Measurements from ENCODE around the gene RBBP6.
"Not testable (repeated sequence)": the region's sequence is repeated elsewhere in the genome, so short reads cannot be mapped to it uniquely, and the experiment has no call there.

RBBP6 gene

DNA sequence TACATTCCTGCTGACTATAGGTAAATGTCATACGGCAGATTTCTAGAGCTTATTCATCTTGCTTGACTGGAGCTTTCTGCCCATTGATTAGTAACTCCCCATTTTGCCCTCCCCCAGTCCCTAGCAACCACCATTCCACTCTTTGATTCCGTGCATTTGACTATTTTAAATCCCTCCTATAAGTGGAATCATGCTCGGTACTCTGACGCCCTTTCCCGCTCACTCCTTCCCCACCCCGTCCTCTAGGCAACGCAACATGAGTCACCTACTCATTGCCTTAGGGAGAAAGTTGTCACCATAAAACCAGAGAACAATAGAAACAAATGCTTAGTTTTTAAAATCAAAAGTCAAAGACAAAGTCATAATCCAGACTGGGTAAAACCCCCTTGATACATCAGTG is 45.5 kb upstream of the RBBP6 start:
- no peak for DNase-seq (ENCODE audit: low read depth in 1 of 2, low spot score in 1 of 2)
- H3K27me3 ChIP-seq (ENCODE audit: insufficient read depth, poor library complexity, severe bottlenecking), result no peaks in the 10 kb centered on the region
- H3K27ac ChIP-seq (replicated peaks), result no peak overlapping the region
- no peak overlapping the region for H3K4me3 ChIP-seq (replicated peaks; ENCODE audit: insufficient read depth, low read length)
- TF ChIP-seq POLR2AphosphoS5 (IDR thresholded peaks at IDR 0.05; ENCODE audit: low read depth), result no peak
- TF ChIP-seq, protein P1, sequence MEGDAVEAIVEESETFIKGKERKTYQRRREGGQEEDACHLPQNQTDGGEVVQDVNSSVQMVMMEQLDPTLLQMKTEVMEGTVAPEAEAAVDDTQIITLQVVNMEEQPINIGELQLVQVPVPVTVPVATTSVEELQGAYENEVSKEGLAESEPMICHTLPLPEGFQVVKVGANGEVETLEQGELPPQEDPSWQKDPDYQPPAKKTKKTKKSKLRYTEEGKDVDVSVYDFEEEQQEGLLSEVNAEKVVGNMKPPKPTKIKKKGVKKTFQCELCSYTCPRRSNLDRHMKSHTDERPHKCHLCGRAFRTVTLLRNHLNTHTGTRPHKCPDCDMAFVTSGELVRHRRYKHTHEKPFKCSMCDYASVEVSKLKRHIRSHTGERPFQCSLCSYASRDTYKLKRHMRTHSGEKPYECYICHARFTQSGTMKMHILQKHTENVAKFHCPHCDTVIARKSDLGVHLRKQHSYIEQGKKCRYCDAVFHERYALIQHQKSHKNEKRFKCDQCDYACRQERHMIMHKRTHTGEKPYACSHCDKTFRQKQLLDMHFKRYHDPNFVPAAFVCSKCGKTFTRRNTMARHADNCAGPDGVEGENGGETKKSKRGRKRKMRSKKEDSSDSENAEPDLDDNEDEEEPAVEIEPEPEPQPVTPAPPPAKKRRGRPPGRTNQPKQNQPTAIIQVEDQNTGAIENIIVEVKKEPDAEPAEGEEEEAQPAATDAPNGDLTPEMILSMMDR (IDR thresholded peaks at IDR 0.05; ENCODE audit: insufficient read depth, low read length), result no peak
- no peak for TF ChIP-seq SPI1 (IDR thresholded peaks at IDR 0.05; ENCODE audit: borderline replicate concordance, low read depth)
- TF ChIP-seq, protein P2, sequence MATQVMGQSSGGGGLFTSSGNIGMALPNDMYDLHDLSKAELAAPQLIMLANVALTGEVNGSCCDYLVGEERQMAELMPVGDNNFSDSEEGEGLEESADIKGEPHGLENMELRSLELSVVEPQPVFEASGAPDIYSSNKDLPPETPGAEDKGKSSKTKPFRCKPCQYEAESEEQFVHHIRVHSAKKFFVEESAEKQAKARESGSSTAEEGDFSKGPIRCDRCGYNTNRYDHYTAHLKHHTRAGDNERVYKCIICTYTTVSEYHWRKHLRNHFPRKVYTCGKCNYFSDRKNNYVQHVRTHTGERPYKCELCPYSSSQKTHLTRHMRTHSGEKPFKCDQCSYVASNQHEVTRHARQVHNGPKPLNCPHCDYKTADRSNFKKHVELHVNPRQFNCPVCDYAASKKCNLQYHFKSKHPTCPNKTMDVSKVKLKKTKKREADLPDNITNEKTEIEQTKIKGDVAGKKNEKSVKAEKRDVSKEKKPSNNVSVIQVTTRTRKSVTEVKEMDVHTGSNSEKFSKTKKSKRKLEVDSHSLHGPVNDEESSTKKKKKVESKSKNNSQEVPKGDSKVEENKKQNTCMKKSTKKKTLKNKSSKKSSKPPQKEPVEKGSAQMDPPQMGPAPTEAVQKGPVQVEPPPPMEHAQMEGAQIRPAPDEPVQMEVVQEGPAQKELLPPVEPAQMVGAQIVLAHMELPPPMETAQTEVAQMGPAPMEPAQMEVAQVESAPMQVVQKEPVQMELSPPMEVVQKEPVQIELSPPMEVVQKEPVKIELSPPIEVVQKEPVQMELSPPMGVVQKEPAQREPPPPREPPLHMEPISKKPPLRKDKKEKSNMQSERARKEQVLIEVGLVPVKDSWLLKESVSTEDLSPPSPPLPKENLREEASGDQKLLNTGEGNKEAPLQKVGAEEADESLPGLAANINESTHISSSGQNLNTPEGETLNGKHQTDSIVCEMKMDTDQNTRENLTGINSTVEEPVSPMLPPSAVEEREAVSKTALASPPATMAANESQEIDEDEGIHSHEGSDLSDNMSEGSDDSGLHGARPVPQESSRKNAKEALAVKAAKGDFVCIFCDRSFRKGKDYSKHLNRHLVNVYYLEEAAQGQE (IDR thresholded peaks at IDR 0.05; ENCODE audit: insufficient replicate concordance, low read depth), result no peak
- TF ChIP-seq GABPA (IDR thresholded peaks at IDR 0.05; ENCODE audit: low read depth), result no peak

DNA sequence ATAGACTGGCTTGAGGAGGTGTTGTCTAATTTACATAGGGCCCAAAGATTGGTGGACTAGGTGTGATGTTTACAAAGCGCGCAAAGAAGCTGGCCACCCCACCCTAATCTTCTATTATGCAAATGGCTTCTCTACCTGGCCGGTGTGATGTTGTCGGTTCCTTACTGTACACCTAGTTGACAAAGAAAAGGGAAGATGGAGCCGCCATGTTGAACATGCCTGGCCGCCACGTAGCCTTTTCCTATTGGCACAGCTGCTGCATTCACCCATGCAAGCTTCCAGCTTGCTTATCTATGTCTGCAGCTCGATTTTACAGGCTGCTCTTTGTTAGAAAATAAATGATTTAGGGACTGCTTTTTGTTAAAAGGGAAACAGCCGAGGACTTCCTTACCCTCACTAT is 44.2 kb upstream of the RBBP6 start:
- H3K27ac ChIP-seq (replicated peaks); H3K27me3 ChIP-seq (ENCODE audit: insufficient read depth, poor library complexity, severe bottlenecking); H3K4me3 ChIP-seq (replicated peaks; ENCODE audit: insufficient read depth, low read length); DNase-seq (ENCODE audit: low read depth in 1 of 2, low spot score in 1 of 2): not testable (repeated sequence)

DNA sequence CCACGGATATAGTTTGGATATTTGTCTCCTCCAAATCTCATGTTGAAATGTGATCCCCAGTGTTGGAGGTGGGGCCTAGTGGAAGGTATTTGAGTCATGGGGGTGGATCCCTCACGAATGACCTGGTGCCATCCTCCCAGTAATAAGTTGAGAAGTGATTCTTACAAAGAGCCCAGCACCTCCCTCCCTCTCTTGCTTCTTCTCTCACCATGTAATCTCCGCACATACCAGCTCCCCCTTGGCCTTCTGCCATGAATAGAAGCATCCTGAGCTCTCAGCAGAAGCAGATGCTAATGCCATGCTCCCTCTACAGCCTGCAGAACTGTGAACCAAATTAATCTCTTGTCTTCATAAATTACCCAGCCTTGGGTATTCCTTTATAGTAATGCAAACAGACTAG is 41.9 kb upstream of the RBBP6 start:
- Histone ChIP-seq H3K27ac (replicated peaks) (no peak overlapping the region), H3K27me3 (ENCODE audit: insufficient read depth, poor library complexity, severe bottlenecking) (no peaks in the 10 kb centered on the region), H3K4me3 (replicated peaks; ENCODE audit: insufficient read depth, low read length) (no peak overlapping the region)
- DNase-seq (ENCODE audit: low read depth in 1 of 2, low spot score in 1 of 2), result no peak
- TF ChIP-seq, protein P2 (IDR thresholded peaks at IDR 0.05; ENCODE audit: insufficient replicate concordance, low read depth), result no peak

DNA sequence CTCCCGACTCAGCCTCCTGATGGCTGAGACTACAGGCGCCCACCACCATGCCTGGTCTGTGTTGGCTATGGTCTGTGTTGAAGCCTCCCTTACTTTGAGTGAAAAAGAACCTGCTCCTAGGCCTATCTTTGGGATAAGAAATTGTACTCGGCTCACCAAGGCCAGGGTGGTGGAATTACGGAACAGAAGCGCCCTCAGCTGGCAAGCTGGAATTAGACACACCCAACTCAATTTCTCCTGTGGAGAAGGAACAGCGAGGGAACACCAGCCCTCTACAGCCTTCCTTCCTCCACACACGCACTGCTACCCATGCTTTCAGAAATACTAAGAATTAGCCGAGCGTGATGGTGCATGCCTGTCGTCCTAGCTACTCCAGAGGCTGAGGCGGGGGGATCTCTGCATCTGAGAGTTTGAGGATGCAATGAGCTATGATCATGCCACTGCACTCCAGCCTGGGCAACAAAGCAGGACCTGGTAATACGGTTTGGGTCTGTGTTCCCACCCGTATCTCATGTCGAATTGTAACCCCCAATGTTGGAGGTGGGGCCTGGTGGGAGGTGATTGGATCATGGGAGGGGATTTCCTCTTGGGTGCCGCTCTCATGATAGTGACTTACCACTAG is 40.1 kb upstream of the RBBP6 start:
- Histone ChIP-seq H3K27me3 (ENCODE audit: insufficient read depth, poor library complexity, severe bottlenecking) (no peaks in the 10 kb centered on the region), H3K27ac (replicated peaks) (no peak overlapping the region), H3K4me3 (replicated peaks; ENCODE audit: insufficient read depth, low read length) (no peak overlapping the region)
- peak; percentile 11 to 45 for DNase-seq (ENCODE audit: low read depth in 1 of 2, low spot score in 1 of 2)
- no peak for TF ChIP-seq GABPA (IDR thresholded peaks at IDR 0.05; ENCODE audit: low read depth)
- TF ChIP-seq, protein P1 (IDR thresholded peaks at IDR 0.05; ENCODE audit: insufficient read depth, low read length), result peak; percentile 65

All from HL-60 (cell line).